Measurements from ENCODE around the gene KCMF1.

DNA sequence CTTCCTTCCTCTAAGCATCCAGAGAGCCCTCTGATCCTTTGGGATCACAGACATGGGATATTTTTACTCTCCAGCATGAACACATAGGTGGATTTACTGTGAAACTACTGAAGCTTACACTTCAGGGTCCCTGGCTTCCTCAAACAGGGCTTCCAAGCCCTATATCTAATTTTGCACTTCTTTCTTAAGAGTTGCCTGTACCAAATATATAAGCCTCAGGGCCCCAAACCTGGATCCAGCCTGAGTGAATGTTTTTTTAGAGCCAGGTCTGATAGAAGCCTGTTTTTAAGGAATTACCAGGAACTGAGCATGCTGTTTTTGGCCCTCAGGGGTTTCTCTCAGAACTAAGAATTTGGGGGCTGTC, 13.2 kb upstream of the KCMF1 start:
- TF ChIP-seq, protein P1, sequence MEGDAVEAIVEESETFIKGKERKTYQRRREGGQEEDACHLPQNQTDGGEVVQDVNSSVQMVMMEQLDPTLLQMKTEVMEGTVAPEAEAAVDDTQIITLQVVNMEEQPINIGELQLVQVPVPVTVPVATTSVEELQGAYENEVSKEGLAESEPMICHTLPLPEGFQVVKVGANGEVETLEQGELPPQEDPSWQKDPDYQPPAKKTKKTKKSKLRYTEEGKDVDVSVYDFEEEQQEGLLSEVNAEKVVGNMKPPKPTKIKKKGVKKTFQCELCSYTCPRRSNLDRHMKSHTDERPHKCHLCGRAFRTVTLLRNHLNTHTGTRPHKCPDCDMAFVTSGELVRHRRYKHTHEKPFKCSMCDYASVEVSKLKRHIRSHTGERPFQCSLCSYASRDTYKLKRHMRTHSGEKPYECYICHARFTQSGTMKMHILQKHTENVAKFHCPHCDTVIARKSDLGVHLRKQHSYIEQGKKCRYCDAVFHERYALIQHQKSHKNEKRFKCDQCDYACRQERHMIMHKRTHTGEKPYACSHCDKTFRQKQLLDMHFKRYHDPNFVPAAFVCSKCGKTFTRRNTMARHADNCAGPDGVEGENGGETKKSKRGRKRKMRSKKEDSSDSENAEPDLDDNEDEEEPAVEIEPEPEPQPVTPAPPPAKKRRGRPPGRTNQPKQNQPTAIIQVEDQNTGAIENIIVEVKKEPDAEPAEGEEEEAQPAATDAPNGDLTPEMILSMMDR (conservative IDR thresholded peaks at IDR 0.05), result no peak
- TF ChIP-seq ZFX (IDR thresholded peaks at IDR 0.05), result no peak

All from C4-2B (cell line).